H1 (cell line): ENCODE results near the gene FOXF2. TPM values are rescaled to one million over a fixed set of nuclear protein-coding genes. Genes with fewer than 3 reads are reported as not detected.

Source experiments
- CTCF ChIA-PET: fragments of 300-600 bp; sonication (Branson Sonifier 250); formaldehyde crosslinking; loops from one replicate; lab custom pipeline; 2021; ENCODE audit not compliant: partially characterized antibody; lab: Charles Lee
- POLR2A ChIA-PET: fragments of 300-600 bp; sonication (Branson Sonifier 250); formaldehyde crosslinking; loops from one replicate; lab custom pipeline; 2021; ENCODE audit warnings: inconsistent platforms; ENCODE audit not compliant: partially characterized antibody; lab: Charles Lee
- DNase-seq, 2 experiments: peaks; one replicate each; pipeline versions ENCODE4 v3.0.0 to v3.0.0-alpha.2; 2010 to 2022; ENCODE audit warnings: low spot score in 2 of 2, low read depth in 1 of 2, mixed read lengths in 1 of 2
- FAIRE-seq: peaks from 2 replicates; lab custom pipeline; 2011; peaks lifted over from hg19 to GRCh38; lab: Jason Lieb, UNC
- H2AFZ ChIP-seq: 2 replicates; pipeline ENCODE4 v1.8.1; 2012; ENCODE audit warnings: low read length, inconsistent platforms
- H2AK5ac ChIP-seq: 2 replicates; pipeline ENCODE4 v1.6.1; 2013; ENCODE audit warnings: low read depth, low read length
- H2BK120ac ChIP-seq: replicated peaks from 2 replicates; pipeline ENCODE3; 2013; ENCODE audit warnings: low read depth, low read length, inconsistent platforms
- H2BK12ac ChIP-seq: 2 replicates; pipeline ENCODE4 v1.6.1; 2013; ENCODE audit warnings: low read depth, low read length
- H2BK15ac ChIP-seq: 2 replicates; pipeline ENCODE4 v1.6.1; 2013; ENCODE audit warnings: low read length
- H2BK20ac ChIP-seq: 2 replicates; pipeline ENCODE4 v1.6.1; 2013; ENCODE audit warnings: low read length
- H2BK5ac ChIP-seq: 2 replicates; pipeline ENCODE4 v1.6.1; 2013; ENCODE audit warnings: low read depth, low read length
- H3K14ac ChIP-seq: 2 replicates; pipeline ENCODE4 v1.6.1; 2013; ENCODE audit warnings: inconsistent platforms; ENCODE audit not compliant: insufficient read length
- H3K18ac ChIP-seq: 2 replicates; pipeline ENCODE4 v1.6.1; 2013; ENCODE audit warnings: low read length; ENCODE audit errors: extremely low read depth
- H3K23ac ChIP-seq: 2 replicates; pipeline ENCODE4 v1.6.1; 2013; ENCODE audit warnings: inconsistent platforms; ENCODE audit not compliant: insufficient read length
- H3K23me2 ChIP-seq: 2 replicates; pipeline ENCODE4 v1.6.1; 2013; ENCODE audit warnings: low read depth, low read length
- H3K27ac ChIP-seq: 2 replicates; pipeline ENCODE4 v1.6.1; 2011; ENCODE audit warnings: low read depth, low read length, inconsistent platforms
- H3K27me3 ChIP-seq, 4 experiments: replicated peaks in 1 of 4; 1 replicate in 1 of 4; 2 replicates in 3 of 4; pipeline versions ENCODE4 v1.6.1 to v1.8.1; 2011 to 2013; ENCODE audit warnings: low read length in 3 of 4, mild to moderate bottlenecking in 3 of 4, inconsistent platforms in 2 of 4, mixed read lengths in 2 of 4, moderate library complexity in 1 of 4; ENCODE audit not compliant: control insufficient read depth in 3 of 4, insufficient read depth in 3 of 4; ENCODE audit errors: extremely low read depth in 1 of 4
- H3K36me3 ChIP-seq, 4 experiments: 2 replicates each; pipeline versions ENCODE4 v1.6.1 to v1.8.1; 2011 to 2013; ENCODE audit warnings: mild to moderate bottlenecking in 4 of 4, low read length in 3 of 4, moderate library complexity in 2 of 4, control low read depth in 1 of 4, inconsistent platforms in 1 of 4; ENCODE audit not compliant: insufficient read depth in 4 of 4, control insufficient read depth in 2 of 4
- H3K4ac ChIP-seq: replicated peaks from 2 replicates; pipeline ENCODE3; 2013; ENCODE audit warnings: low read length, low read depth, mixed read lengths, inconsistent platforms; ENCODE audit not compliant: insufficient read length
- H3K4me1 ChIP-seq, 4 experiments: replicated peaks in 1 of 4; 1 replicate in 1 of 4; 2 replicates in 3 of 4; pipeline versions ENCODE4 v1.6.1 to v1.8.1; 2011 to 2013; ENCODE audit warnings: low read length in 3 of 4, inconsistent platforms in 2 of 4, mixed read lengths in 1 of 4; ENCODE audit not compliant: insufficient read depth in 4 of 4, control insufficient read depth in 3 of 4
- H3K4me2 ChIP-seq, 2 experiments: 2 replicates each; pipeline versions ENCODE4 v1.6.1 to v1.8.1; 2011 to 2013; ENCODE audit warnings: low read depth in 2 of 2, low read length in 2 of 2, control low read depth in 1 of 2, inconsistent platforms in 1 of 2, mild to moderate bottlenecking in 1 of 2; ENCODE audit not compliant: insufficient read depth in 1 of 2
- H3K4me3 ChIP-seq, 4 experiments: fragments of 200-600, 300-600 bp in 1 of 4; sonication (generic), shearing (Covaris generic), sonication (Bioruptor Twin) in 1 of 4; 2 replicates each; pipeline versions ENCODE4 v1.5.1 to v1.8.1; 2011 to 2016; ENCODE audit warnings: low read length in 4 of 4, low read depth in 3 of 4, control low read depth in 2 of 4, inconsistent platforms in 2 of 4, mild to moderate bottlenecking in 2 of 4, mixed read lengths in 1 of 4, moderate library complexity in 1 of 4; ENCODE audit not compliant: insufficient read depth in 2 of 4; ENCODE audit errors: extremely low read depth in 1 of 4
- H3K56ac ChIP-seq: replicated peaks from 2 replicates; pipeline ENCODE3; 2013; ENCODE audit warnings: low read depth, mild to moderate bottlenecking, mixed read lengths, low read length, inconsistent platforms; ENCODE audit not compliant: insufficient read length
- H3K79me1 ChIP-seq: 2 replicates; pipeline ENCODE4 v1.6.1; 2013; ENCODE audit warnings: low read depth, low read length, control low read depth
- H3K79me2 ChIP-seq, 2 experiments: 2 replicates each; pipeline versions ENCODE4 v1.6.1 to v1.8.1; 2012 to 2013; ENCODE audit warnings: low read length in 2 of 2, mild to moderate bottlenecking in 2 of 2, inconsistent platforms in 1 of 2; ENCODE audit not compliant: insufficient read depth in 2 of 2, control insufficient read depth in 1 of 2
- H3K9ac ChIP-seq, 4 experiments: replicated peaks in 1 of 4; 1 replicate in 1 of 4; 2 replicates in 3 of 4; pipeline versions ENCODE4 v1.6.1 to v1.8.1; 2011 to 2013; ENCODE audit warnings: low read depth in 3 of 4, low read length in 3 of 4, control low read depth in 2 of 4, mild to moderate bottlenecking in 2 of 4, moderate library complexity in 2 of 4, inconsistent platforms in 1 of 4; ENCODE audit errors: extremely low read depth in 1 of 4
- H3K9me3 ChIP-seq, 2 experiments: 2 replicates each; pipeline versions ENCODE4 v1.6.1 to v1.8.1; 2012 to 2013; ENCODE audit warnings: mild to moderate bottlenecking in 2 of 2, moderate library complexity in 2 of 2, control low read depth in 1 of 2, inconsistent platforms in 1 of 2, low read depth in 1 of 2, low read length in 1 of 2, mixed read lengths in 1 of 2; ENCODE audit not compliant: insufficient read depth in 2 of 2
- H4K20me1 ChIP-seq, 2 experiments: replicated peaks in 1 of 2; 2 replicates each; pipeline versions ENCODE3 to v1.8.1; 2011 to 2013; ENCODE audit warnings: inconsistent platforms in 2 of 2, low read length in 2 of 2, mild to moderate bottlenecking in 1 of 2; ENCODE audit not compliant: insufficient read depth in 2 of 2, control insufficient read depth in 1 of 2
- H4K5ac ChIP-seq: 2 replicates; pipeline ENCODE4 v1.6.1; 2013; ENCODE audit warnings: low read length, low read depth, mixed read lengths, inconsistent platforms; ENCODE audit not compliant: insufficient read length
- H4K8ac ChIP-seq: 2 replicates; pipeline ENCODE4 v1.8.0; 2013; ENCODE audit warnings: mild to moderate bottlenecking, moderate library complexity, low read length, inconsistent platforms; ENCODE audit not compliant: insufficient read depth; ENCODE audit errors: extremely low read depth
- H4K91ac ChIP-seq: replicated peaks from 2 replicates; pipeline ENCODE3; 2013; ENCODE audit warnings: low read length, mixed read lengths, inconsistent platforms; ENCODE audit not compliant: insufficient read length
- E2F6 ChIP-seq: IDR thresholded peaks from 2 replicates; pipeline ENCODE4 v1.6.1; 2012; ENCODE audit warnings: inconsistent platforms
- EGR1 ChIP-seq: IDR thresholded peaks from 2 replicates; pipeline ENCODE4 v1.6.1; 2011; ENCODE audit warnings: low read depth, low read length, borderline replicate concordance
- KDM1A ChIP-seq: fragments of 200-600, 300-600 bp; sonication (generic); IDR thresholded peaks from 2 replicates; pipeline ENCODE4 v1.7.1; 2016; ENCODE audit warnings: mild to moderate bottlenecking, low read length, borderline replicate concordance
- SP1 ChIP-seq: IDR thresholded peaks from 2 replicates; pipeline ENCODE4 v1.6.1; 2011; ENCODE audit warnings: low read depth, low read length
- TBP ChIP-seq: IDR thresholded peaks from 2 replicates; pipeline ENCODE4 v1.6.1; 2011; ENCODE audit warnings: low read depth, low read length, improper control_type of control experiment
- WGBS, 2 experiments: shearing (Covaris generic) in 1 of 2; methylation state at CpG; one replicate each; pipeline versions ENCODE4 v1.1.6 to v1.1.7; 2013 to 2015; ENCODE audit warnings: low lambda C conversion rate in 2 of 2, mixed read lengths in 2 of 2, inconsistent platforms in 1 of 2, low coverage in 1 of 2, missing lambda C conversion rate in 1 of 2; ENCODE audit not compliant: insufficient replicate concordance in 2 of 2, insufficient coverage in 1 of 2, insufficient read length in 1 of 2; ENCODE audit errors: extremely low coverage in 1 of 2, missing lambda C conversion rate in 1 of 2; 5-methylcytosine and 5-hydroxymethylcytosine counted together
- polyA plus RNA-seq, 7 experiments: library from polyadenylated mRNA; depleted of rRNA in 3 of 7; stranded (reverse) in 5 of 7; unstranded in 2 of 7; fragments of >200 nt in 5 of 7; fragments of 200-250 nt in 2 of 7; gene quantifications; 1 replicate in 5 of 7; 2 replicates in 1 of 7; 4 replicates in 1 of 7; pipeline versions ENCODE4 v1.2.1 to v1.2.3, GENCODE V29; 2011 to 2013; ENCODE audit warnings: missing spikeins in 2 of 7, mixed read lengths in 2 of 7
- total RNA-seq: library from RNA; stranded (reverse); fragmentation: NEBNext Ultra II Directional; extraction: Animal tissue kit (Norgen Biotek cat#: 25700); gene quantifications from 2 replicates; pipeline ENCODE4 v1.2.1, GENCODE V29; 2021

FOXF2 gene
- total and polyA plus RNA-seq, 2 of the 8 experiments (the other 6 are each of a cell fraction or from before 2014, with no cell fraction given): 0.05 TPM; not detected in 1

GRCh38 chr6:1437553-1438406 lies 48.4 kb downstream of the FOXF2 start:
- Histone ChIP-seq H3K18ac (no peak overlapping the region), H2BK15ac (no peak overlapping the region), H3K9me3 (peaks cover 0 to 10% of the 10 kb centered on the region in 2 experiments; a peak in 1 of 4 replicates), H3K23ac (no peak overlapping the region), H4K5ac (no peak overlapping the region), H3K4me1 (peaks cover 0 to 3% (median 1%) of the 10 kb centered on the region in 4 experiments; a peak in 3 of 7 replicates), H2AK5ac (no peak overlapping the region), H4K91ac (no peak overlapping the region), H3K4ac (no peak overlapping the region), H2BK5ac (0 out of 2 replicates have a peak overlapping the region, but pooled peaks have one; percentile 35), H2AFZ (peak overlapping the region; percentile 4; the same call in 1 of the 2 replicates), H3K4me2 (peak overlapping the region in 1 of 2 experiments; percentile 12; a peak in 1 of 4 replicates), H3K14ac (no peak overlapping the region), H3K36me3 (no peaks in the 10 kb centered on the region), H2BK12ac (peak overlapping the region; percentile 60; the same call in 1 of the 2 replicates), H2BK20ac (0 out of 2 replicates have a peak overlapping the region, but pooled peaks have one; percentile 23), H3K27me3 (no peaks in the 10 kb centered on the region; a peak in 3 of 7 replicates), H4K8ac (no peak overlapping the region), H3K79me1 (no peaks in the 10 kb centered on the region), H2BK120ac (no peak overlapping the region), H4K20me1 (no peaks in the 10 kb centered on the region), H3K27ac (no peak overlapping the region), H3K9ac (no peak overlapping the region), H3K23me2 (no peaks in the 10 kb centered on the region), H3K79me2 (no peaks in the 10 kb centered on the region), H3K56ac (no peak overlapping the region), H3K4me3 (no peak overlapping the region)
- ChIA-PET CTCF (interaction anchor here (0.6 to 3.7 kb wide), 13 partner anchors 8 to 847 kb away, joined by 3 to 56 read pairs (median 4); no protein-coding TSS in a partner anchor), POLR2A (no interaction called here)
- DNase-seq (no peak), FAIRE-seq (no peak)
- 68% methylated on average over 18 of the region's 21 CpGs; no CpG with 5 or more reads in 1 of the 2 experiments for WGBS, 2 experiments
- TF ChIP-seq KDM1A (no peak), SP1 (no peak), EGR1 (no peak), E2F6 (no peak), TBP (no peak)
